Panc1 (cell line): ENCODE data around the gene SLF2.

Source experiments
- POLR2AphosphoS5 ChIP-seq: IDR thresholded peaks from 2 replicates; pipeline ENCODE4 v1.6.1; 2012; ENCODE audit warnings: mild to moderate bottlenecking, low read depth, low read length, moderate library complexity
- TF ChIP-seq, protein P1 (sequence below): fragments of 450-650 bp; IDR thresholded peaks from 2 replicates; pipeline ENCODE4 v1.5.1; 2017; ENCODE audit warnings: mild to moderate bottlenecking
- TF ChIP-seq, protein P2 (sequence below), 2 experiments: IDR thresholded peaks; 2 replicates each; pipeline ENCODE4 v1.6.1; 2011 to 2012; ENCODE audit warnings: low read depth in 2 of 2, control low read depth in 1 of 2, low read length in 1 of 2, mild to moderate bottlenecking in 1 of 2, moderate library complexity in 1 of 2; ENCODE audit not compliant: insufficient read depth in 1 of 2

DNA sequence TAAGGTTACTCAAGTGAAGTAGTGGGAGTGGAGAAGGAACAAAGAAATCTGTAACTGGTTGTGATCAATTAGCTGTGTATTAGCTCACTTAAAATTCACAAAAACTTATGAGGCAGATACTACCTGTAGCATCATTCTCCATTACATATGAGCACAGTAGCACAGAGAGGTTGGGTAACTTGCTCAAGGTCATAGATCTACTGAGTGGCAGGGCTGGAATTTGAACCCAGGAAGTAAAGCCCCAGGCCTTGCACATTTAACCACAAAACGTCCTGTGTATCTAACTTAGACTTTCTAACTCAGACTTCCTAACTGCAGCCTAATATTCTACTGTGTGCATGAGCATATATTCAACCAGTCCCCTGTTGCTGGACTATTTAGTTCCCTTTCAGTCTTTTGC lies 5.6 kb upstream of the SLF2 start:
- TF ChIP-seq, protein P1, sequence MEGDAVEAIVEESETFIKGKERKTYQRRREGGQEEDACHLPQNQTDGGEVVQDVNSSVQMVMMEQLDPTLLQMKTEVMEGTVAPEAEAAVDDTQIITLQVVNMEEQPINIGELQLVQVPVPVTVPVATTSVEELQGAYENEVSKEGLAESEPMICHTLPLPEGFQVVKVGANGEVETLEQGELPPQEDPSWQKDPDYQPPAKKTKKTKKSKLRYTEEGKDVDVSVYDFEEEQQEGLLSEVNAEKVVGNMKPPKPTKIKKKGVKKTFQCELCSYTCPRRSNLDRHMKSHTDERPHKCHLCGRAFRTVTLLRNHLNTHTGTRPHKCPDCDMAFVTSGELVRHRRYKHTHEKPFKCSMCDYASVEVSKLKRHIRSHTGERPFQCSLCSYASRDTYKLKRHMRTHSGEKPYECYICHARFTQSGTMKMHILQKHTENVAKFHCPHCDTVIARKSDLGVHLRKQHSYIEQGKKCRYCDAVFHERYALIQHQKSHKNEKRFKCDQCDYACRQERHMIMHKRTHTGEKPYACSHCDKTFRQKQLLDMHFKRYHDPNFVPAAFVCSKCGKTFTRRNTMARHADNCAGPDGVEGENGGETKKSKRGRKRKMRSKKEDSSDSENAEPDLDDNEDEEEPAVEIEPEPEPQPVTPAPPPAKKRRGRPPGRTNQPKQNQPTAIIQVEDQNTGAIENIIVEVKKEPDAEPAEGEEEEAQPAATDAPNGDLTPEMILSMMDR: no peak
- no peak for TF ChIP-seq POLR2AphosphoS5
- TF ChIP-seq, protein P2, sequence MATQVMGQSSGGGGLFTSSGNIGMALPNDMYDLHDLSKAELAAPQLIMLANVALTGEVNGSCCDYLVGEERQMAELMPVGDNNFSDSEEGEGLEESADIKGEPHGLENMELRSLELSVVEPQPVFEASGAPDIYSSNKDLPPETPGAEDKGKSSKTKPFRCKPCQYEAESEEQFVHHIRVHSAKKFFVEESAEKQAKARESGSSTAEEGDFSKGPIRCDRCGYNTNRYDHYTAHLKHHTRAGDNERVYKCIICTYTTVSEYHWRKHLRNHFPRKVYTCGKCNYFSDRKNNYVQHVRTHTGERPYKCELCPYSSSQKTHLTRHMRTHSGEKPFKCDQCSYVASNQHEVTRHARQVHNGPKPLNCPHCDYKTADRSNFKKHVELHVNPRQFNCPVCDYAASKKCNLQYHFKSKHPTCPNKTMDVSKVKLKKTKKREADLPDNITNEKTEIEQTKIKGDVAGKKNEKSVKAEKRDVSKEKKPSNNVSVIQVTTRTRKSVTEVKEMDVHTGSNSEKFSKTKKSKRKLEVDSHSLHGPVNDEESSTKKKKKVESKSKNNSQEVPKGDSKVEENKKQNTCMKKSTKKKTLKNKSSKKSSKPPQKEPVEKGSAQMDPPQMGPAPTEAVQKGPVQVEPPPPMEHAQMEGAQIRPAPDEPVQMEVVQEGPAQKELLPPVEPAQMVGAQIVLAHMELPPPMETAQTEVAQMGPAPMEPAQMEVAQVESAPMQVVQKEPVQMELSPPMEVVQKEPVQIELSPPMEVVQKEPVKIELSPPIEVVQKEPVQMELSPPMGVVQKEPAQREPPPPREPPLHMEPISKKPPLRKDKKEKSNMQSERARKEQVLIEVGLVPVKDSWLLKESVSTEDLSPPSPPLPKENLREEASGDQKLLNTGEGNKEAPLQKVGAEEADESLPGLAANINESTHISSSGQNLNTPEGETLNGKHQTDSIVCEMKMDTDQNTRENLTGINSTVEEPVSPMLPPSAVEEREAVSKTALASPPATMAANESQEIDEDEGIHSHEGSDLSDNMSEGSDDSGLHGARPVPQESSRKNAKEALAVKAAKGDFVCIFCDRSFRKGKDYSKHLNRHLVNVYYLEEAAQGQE (IDR thresholded peaks at IDR 0.05; ENCODE audit: insufficient read depth in 1 of 2, low read depth in 2 of 2, low read length in 1 of 2): no peak
